GM21360 (cell line): ENCODE data around the gene ATAD2B.
"Not testable (repeated sequence)": the region's sequence is repeated elsewhere in the genome, so short reads cannot be mapped to it uniquely, and the experiment has no call there.

ENCODE experiments used
- ATAC-seq: cut with Tn5 transposase; IDR thresholded peaks from one replicate; pipeline ENCODE4 v1.9.1; 2021; ENCODE audit warnings: mild to moderate bottlenecking, moderate library complexity; ENCODE audit not compliant: unreplicated experiment

ATAD2B gene

DNA sequence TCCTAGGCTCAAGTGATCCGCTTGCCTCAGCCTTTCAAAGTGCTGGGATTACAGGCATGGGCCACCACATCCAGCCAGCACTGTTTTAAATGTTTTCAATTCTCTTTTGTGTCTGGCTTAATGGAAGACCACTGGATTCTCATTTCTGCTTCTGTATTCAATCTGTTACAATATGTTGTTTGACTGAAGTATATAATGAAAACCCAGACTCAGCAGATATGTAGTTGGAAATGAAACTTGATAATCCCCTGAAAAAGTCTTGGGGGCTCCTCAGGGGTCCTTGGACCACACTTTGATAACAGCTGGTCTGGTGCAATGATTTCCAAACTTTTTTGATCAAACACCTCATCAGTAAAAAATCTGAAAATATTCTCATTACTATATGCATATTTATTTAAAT lies 132.7 kb downstream of the ATAD2B start:
- ATAC-seq, result no peak

DNA sequence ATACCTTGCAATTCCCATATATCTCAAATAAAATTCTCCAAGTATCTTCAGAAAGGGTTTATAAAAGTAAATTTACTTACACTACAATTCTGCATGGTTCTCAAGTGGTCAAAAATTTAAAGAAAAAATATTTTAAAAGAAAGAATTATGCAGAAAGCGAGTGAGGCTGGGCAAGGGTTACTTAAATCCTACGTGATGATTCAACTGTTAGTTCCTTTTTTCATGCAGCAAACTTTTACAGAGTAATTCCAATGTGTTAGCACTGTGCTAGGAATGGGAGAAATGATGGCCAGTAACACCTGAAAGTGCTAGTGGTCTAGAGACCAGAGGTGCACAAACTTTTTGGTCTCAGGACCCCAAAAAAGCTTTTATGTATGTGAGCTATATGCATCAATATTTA lies 133.4 kb downstream of the ATAD2B start:
- ATAC-seq, result no peak

DNA sequence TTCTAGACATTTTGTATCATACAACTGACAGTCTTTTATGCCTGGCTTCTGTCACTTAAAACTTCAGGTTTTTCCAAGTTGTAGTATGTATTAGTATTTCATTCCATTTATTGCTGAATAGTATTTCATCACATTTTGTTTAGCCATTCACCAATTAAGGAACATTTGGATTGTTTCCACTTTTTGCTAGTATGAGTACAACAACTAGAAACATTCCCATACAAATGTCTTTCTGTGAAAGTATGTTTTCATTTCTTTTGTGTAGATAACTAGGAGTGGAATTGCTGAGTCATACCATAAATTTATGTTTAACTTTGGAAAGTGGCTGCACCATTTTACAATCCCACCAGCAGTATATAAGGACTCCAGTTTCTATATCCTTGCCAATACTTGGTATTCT lies 135.9 kb downstream of the ATAD2B start:
- no peak for ATAC-seq

DNA sequence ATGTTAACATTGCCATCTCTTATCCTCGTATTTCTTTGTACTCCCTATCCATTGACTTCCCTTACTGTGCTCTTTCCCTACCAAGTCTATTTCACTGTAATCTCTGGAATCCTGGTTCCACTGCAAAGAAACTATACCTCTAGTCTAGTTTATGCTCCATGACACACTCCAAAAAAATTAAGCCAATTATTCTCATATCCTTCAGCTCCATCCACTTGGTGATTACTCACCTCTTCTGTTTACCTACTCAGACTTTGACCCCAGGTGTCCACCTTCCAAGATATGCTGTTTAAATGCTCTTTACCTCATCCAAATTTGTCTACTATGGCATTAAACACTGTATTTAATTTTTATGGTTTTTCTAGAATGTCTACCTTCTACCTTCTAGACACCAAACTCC lies 137.9 kb downstream of the ATAD2B start:
- no peak for ATAC-seq

DNA sequence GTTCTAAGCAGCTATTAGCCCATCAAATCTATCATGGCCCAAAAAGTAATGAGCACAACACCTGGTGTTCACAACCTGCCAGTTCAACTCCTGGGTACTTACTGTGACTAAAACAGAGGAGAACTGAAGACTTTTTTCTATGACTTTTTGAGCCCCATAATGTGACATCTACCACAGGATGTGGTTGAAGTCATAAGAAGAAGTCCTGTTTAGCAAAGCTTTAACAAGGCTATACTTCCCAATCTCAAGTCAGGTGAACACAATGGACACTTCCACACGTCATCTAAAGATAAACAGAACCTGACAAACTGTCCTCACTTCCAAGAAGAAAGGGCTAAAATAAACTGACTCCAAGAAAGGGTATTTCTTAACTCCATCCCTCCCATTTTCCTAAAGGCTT lies 138.8 kb downstream of the ATAD2B start:
- peak; percentile 86 for ATAC-seq

DNA sequence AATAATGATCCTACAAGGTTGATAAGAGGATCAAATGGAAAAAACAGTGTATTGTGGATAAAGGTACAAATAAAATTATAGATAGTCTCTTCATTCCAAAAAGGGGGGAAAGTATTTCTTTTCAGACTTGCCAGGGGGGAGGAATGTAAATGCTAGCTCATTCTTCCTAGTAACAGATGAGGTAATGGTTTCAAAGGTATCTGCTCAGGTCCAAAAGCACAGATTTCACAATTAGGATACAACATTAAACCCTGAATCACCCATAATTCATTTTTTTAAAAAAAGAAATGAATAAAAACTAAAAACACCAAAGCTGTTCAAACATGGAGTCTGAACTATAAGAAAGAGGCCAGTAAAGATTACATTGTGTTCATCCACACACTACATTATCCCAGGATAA lies 142.0 kb downstream of the ATAD2B start:
- ATAC-seq, result no peak

DNA sequence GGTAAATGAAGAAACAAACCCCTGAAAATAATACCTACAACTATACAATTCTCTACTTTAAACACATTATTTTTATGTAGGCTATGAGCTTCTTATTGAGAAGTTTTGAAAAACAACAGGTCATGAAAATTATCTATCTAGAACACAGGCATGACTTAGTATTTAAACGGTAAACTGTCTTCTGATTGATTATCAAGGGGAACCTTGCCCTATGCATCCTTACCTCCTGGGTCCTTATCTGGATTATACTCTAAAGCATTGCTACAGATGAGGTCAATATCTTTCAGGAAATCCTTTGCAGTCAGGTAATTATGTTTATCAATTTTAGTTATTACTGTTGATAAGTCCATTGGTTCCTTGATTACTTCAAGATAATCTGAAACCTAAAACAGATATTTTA lies 144.3 kb downstream of the ATAD2B start:
- no peak for ATAC-seq

DNA sequence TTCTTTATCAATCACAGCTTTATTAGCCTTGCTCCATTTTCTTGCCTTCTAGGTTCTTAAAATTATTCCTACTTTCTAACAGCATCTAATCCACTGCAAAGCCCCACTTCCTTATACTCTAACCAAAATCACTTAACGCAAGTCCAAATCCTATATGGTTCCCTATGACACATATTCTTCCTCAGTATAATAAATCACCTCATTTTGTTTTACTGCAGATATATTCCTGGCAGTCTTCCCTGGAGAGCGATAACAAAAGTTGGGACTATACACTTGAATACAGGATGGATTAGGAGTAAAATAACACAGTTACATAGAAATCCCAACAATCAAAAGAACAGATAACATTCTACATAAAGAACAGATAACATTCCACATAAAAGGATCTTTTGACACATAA lies 144.8 kb downstream of the ATAD2B start:
- no peak for ATAC-seq

DNA sequence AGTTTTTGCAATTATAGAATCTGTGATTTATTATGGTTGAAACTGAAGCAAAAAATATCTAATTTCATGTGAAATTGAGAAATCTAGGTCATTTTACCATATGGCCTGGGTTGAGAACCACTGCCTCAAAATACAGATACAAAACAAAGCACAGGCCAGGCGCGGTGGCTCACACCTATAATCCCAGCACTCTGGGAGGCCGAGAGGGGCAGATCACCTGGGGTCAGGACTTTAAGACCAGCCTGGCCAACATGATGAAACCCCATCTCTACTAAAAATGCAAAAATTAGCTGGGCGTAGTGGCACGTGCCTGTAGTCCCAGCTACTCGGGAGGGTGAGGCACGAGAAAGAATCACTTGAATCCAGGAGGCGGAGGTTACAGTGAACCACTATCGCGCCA lies 146.5 kb downstream of the ATAD2B start:
- not testable (repeated sequence) for ATAC-seq

DNA sequence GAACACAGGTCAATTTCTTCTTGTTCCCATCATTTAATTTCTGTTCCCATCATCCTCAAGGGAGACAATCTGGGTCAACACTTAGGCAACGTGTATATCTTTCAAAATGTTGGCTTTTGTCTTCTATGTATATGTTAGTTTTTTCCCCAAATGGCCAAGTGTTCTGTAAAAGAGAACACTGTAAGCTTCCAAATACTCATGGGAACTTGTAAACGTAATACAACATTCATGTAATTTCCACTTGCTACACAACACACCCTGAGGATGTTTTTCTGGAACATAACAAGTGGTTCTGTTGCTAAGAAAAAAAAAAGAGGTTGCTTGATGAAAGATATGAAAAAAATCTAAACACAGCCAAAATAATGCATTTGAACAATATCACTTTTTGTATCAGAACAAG lies 149.1 kb downstream of the ATAD2B start:
- no peak for ATAC-seq

DNA sequence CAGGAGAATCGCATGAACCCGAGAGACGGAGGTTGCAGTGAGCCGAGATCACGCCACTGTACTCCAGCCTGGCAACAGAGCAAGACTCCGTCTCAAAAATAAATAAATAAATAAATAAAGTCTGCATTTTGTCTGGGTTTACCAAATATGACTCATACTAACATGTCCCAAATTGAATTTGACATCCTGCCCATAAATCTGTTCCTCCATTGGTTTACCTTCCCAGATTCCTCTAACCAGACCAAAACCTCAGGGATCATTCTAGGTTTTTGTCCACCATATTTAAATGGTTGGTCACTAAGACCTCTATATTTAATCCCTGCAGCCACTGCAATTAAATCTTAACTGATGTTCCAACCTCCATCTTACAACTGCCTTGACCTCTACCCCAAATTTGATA lies 150.9 kb downstream of the ATAD2B start:
- ATAC-seq, result no peak

DNA sequence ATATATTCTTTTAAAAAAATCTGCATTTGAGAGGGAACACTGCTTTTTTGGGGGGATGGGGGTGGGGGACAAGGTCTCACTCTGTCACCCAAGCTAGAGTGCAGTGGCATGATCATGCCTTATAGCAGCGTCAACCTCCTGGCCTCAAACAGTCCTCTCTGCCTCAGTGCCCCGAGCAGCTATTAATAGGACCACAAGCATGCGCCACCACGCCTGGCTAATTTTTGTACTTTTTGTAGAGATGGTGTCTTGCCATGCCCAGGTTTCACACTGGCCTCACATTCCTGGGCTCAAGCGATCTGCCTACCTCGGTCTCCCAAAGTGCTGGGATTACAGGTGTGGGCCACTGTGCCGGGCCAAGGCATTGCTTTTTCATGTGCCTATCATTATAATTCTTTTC lies 154.2 kb downstream of the ATAD2B start:
- ATAC-seq, result peak; percentile 89

DNA sequence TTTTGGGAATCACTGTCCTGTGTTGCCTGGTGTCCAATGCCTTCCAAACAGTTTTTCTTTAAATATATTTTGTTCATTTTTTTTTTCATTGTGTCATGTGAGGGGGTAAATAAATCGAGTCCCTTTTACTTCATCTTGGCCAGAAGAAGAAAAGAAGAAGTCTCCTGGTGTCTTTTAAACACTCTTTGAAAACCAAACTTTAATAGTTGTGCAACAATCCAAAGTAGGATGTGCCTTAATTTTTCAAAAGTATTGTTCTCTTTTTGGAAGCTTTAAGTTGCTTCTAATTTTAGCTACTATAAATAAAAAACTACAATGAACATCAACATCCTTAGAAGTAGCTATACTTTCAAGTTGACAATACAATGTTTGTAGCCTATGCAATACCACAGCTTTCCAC lies 154.9 kb downstream of the ATAD2B start:
- ATAC-seq, result no peak

DNA sequence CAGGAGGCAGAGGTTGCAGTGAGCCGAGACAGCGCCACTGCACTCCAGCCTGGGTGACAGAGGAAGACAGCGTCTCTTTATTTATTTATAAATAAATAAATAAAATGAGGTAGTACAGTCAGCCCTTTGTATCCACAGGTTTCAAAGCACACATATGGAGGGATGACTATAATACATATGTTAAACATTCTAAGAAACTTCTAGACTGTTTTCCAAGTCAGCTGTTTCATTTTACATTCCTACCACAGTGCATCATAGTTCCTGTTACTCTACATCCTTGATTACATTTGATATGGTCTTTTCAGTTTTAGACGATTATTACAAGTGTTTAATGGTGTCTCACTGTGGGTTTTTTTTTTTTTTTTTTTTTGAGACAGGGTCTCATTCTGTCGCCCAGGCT lies 157.6 kb downstream of the ATAD2B start:
- ATAC-seq, result no peak

DNA sequence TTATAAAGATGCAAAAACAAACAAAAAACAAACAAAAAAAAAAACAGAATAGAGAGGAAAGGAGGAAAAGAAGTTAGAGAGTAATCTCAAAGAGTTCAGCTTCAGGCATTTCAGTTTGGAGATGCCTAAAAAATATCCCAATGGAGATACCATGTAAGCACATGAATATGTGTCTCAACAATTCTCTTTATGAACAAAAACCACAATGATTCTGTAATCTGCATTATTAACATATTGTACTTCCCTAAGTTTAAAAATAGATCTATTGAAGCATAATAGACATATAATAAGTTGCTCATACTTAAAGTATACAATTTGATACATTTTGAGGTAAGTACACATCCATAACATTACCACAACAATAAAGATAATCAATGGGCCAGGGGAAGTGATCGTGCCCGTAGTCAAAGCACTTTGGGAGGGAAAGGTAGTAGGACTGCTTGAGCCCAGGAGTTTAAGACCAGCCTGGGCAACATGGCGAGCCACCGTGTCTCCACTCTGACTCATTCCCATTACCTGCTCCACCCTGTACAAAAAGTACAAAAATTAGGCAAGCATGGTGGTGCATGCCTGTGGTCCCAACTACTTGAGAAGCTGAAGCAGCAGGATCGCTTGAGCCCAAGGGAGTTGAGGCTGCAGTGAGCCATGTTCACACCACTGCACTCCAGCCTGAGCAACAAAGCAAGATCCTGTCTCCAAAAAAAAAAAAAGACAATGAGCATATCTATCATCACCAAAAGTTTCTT lies 158.9 kb downstream of the ATAD2B start:
- ATAC-seq, result no peak

DNA sequence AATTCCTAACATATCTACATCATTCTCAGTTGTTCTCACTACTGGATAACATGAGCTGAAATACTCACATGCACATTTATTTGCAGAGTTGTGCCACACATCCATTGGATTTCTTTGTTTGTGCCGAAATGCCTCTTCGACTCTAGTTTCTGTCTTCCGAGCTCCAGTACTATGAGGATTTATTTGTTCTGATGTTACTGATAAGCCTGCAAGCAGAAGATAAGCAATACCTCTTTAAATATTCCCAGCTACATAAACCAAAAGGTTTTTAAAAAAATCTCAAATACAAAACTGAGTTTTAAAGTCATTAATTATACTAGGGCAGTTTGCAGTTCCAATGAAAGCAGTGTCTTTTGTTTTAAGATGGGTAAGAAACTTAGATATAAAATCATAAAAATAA lies 164.8 kb downstream of the ATAD2B start:
- ATAC-seq, result no peak

DNA sequence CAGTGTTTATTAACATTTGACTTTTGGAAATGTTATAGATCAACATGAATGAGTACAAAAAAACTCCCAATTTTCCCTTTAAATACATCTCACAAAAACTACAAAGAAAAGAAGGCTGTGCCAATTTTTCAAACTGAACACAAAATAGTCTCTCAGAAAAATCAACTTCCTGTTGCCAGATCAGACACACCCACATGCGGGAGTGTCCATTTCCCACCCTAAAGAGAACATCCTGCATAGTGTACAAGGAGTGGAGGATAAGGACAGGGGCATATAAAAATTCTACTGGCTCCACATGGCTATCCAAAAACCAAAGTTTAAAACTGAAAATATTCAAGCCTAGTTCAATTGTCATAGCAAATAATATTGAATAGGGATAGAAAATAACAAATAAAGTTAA lies 165.3 kb downstream of the ATAD2B start:
- no peak for ATAC-seq

DNA sequence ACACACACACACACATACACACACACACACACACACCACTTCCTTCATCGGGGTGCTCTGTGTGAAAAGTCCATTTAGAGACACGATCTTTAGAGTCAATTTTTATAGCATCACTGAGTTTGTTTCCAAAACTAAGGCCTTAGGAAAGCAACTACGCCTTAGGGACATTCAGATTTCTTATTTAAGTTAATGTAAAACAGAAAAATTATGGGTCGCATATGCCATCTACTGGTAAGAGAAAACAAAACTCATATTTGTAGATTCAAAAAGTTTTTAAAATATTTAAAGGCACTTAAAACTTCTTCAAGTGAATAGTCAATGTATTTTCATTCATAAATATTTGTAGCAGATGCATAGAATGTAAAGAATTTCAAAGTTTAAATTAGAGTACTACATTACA lies 166.2 kb downstream of the ATAD2B start:
- ATAC-seq, result no peak

DNA sequence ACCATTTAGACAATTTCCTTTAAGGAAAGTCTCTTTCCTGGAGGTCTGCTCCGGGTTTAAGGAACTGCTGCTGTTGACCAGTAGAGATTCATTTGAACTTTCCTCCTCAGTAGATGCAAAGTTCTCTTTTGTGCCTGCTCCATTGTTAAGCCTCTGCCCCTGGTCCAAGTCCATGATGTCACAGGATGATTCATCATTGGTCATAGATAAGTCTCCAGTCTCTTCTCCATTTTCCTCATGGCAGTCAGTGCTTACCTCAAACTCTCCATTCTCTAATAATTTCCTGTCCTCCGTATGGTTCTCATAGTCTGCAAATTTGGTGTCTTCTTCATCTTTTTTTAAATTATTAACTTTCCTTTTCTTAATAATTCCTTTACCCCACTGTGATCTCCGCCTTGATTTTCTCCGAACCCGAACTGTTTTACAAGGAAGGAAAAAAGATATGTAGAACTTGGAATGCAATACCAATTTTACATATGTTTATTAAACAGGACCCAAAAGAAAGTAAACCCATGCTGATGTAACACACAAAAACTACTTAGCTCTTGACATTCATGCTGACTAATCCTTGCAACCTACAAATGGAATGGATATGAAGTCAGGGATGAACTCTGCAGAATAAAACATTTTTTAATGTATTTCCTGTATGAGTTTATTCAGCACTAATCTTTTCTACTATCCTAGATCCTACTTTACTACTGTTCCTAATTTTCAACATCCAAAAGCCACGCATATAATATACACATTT lies 169.1 kb downstream of the ATAD2B start:
- no peak for ATAC-seq

DNA sequence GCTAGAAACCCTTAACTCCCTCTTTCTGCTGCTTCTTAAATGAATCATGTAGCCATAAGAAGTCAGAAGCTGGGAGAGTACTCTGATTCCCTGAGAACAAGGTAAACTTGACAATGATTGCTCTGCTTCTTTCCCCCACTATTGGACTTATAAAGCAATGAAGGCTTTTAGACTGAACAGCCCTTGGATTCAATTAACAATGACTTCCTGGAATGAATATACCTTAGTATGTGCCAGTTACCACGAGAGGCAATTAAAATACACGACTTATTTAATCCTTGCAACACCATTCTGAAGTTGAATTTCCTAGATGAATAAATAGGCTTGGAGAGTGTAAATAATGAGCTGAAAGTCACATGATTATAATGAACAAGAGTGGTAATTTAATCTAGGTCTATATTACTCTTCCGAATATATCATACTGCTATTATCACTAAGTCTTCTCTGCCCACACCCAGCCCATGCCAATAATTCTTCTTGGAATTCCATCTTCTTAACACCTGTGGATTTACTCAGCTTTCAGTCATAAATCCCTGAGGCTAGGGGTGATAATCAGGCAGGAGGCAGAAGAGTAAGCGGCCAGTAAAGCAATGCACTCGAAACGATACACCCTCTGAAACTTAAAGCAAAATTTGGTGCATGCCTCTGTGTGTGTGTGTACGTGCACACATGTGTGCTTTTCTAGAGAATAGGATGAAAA lies 170.2 kb downstream of the ATAD2B start:
- ATAC-seq, result no peak

DNA sequence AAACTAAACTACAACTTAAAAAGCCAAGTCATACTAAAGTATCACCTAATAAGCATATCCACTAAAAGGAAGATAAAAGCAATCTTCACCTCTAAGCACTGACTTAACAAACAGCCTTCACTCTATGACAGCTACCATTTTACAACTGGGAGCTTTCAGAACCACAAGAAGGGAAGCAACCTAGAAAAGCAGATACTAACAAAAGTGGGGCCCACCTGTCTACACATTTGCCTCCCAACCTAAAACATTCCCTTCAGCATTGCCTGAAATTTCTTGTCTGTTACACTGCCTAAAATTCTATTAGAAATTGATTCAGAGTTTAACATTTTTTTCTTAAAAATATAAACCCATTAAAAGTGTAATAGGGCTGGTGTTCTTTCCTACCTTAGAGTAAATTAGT lies 172.0 kb downstream of the ATAD2B start:
- ATAC-seq, result no peak
